HG02870 (cell line): ENCODE data around the gene COG1.
"Not testable (repeated sequence)": the region's sequence is repeated elsewhere in the genome, so short reads cannot be mapped to it uniquely, and the experiment has no call there.

ENCODE experiments used
- ATAC-seq: cut with Tn5 transposase; IDR thresholded peaks from one replicate; pipeline ENCODE4 v1.9.1; 2021; ENCODE audit warnings: mild to moderate bottlenecking, moderate library complexity; ENCODE audit not compliant: unreplicated experiment

COG1 gene, protein sequence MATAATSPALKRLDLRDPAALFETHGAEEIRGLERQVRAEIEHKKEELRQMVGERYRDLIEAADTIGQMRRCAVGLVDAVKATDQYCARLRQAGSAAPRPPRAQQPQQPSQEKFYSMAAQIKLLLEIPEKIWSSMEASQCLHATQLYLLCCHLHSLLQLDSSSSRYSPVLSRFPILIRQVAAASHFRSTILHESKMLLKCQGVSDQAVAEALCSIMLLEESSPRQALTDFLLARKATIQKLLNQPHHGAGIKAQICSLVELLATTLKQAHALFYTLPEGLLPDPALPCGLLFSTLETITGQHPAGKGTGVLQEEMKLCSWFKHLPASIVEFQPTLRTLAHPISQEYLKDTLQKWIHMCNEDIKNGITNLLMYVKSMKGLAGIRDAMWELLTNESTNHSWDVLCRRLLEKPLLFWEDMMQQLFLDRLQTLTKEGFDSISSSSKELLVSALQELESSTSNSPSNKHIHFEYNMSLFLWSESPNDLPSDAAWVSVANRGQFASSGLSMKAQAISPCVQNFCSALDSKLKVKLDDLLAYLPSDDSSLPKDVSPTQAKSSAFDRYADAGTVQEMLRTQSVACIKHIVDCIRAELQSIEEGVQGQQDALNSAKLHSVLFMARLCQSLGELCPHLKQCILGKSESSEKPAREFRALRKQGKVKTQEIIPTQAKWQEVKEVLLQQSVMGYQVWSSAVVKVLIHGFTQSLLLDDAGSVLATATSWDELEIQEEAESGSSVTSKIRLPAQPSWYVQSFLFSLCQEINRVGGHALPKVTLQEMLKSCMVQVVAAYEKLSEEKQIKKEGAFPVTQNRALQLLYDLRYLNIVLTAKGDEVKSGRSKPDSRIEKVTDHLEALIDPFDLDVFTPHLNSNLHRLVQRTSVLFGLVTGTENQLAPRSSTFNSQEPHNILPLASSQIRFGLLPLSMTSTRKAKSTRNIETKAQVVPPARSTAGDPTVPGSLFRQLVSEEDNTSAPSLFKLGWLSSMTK

DNA sequence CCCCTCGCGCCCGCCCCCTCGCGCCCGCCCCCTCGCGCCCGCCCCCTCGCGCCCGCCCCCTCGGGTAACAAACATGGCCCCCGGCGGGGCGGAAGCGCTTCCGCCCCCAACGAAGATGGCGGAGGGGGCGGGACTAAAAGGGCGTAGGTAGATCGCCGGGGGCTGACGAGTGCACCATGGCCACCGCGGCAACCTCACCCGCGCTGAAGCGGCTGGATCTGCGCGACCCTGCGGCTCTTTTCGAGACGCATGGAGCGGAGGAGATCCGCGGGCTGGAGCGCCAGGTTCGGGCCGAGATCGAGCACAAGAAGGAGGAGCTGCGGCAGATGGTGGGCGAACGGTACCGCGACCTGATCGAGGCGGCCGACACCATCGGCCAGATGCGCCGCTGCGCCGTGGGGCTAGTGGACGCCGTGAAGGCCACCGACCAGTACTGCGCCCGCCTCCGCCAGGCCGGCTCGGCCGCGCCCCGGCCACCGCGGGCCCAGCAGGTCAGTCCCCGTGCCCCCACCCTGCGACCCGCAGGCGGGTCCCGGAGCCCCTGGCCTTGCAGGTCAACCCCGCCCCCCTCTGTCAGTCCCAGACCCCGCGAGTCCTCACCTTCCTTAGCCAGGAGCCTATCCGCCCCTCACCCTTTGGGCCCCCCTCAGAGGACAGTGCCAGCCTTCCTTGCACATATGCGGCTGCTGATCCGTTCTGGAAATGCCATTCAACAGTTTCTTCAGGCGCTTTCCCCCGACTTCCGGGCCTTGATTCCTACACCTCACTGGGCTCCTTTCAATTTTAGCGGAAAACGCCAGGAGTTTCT, at the start of gene COG1:
TSS of gene COG1 (plus strand) at position 162 of the 808 bp plus-strand sequence. CDS start at position 177, 15 bp downstream.
- ATAC-seq = peak; percentile 56

DNA sequence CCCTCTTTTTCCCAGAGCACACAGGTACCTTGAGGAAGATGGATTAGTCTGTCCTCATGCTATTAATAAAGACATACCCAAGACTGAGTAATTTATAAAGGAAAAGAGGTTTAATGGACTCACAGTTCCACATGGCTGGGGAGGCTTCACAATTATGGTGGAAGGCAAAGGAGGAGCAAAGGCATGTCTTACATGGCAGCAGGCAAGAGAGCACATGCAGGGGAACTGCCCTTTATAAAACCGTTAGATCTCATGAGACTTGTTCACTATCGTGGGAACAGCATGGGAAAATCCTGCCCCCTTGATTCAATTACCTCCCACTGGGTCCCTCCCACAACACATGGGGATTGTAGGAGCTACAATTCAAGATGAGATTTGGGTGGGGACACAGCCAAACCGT, 48.6 kb upstream of the COG1 start:
- not testable (repeated sequence) for ATAC-seq

DNA sequence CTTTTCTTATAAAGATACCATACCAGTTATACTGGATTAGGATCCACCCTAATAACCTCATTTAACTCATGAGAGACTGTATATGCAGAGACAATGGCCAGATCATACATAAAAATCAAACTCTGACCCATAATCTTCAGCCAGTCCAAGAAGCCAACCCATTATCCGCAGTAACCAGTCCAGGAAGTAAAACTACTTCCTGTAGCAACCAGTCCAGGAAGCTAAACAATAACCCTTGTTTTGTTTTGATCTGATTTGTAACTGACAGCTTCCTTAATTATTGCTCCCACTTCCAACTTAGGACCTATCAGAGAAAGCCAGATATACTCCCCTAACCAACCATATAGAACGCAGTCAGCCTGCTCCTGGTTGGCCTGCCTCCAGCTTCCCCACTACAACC, 47.2 kb upstream of the COG1 start:
- ATAC-seq = no peak

DNA sequence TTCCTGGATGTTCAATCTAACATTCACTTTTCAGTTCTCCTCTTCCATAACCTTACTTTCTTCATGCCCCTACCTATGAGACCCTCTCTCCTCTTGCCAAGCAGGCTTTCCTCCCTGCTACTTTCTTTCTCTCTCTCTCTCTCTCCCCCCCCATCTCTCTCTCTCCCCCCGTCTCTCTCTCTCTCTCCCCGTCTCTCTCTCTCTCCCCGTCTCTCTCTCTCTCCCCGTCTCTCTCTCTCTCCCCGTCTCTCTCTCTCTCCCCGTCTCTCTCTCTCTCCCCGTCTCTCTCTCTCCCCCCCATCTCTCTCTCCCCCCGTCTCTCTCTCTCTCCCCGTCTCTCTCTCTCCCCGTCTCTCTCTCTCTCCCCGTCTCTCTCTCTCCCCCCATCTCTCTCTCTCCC, 45.1 kb upstream of the COG1 start:
- ATAC-seq = not testable (repeated sequence)

DNA sequence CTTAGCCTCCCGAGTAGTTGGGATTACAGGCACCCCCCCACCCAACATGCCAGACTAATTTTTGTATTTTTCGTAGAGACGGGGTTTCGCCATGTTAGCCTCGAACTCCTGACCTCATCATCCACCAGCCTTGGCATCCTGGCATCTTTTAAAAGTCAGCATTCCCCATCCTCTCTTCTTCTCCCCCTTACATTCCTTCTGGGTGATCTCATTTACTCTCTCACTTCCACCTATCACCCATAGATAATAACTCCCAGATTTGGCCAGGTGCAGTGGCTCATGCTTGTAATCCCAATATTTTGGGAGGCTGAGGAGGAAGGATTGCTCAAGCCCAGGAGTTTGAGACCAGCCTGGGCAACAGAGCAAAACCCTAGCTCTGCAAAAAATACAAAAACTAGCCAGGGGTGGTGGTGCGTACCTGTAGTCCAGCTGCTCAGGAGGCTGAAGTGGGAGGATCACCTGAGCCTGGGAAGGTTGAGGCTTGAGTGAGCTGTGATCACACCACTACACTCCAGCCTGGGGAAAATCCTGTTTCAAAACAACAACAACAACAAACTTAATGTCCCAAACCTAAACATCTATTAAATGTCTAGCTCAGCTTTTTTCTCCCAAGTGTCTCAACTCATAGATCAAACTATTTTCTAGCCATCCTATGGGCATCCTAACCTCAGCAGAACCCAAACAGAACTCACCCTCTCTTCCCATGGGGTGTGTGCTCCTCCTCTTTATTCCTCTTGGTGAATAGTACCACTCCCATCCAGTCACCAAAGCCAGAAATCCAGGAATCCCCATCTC, 44.1 kb upstream of the COG1 start:
- no peak for ATAC-seq

DNA sequence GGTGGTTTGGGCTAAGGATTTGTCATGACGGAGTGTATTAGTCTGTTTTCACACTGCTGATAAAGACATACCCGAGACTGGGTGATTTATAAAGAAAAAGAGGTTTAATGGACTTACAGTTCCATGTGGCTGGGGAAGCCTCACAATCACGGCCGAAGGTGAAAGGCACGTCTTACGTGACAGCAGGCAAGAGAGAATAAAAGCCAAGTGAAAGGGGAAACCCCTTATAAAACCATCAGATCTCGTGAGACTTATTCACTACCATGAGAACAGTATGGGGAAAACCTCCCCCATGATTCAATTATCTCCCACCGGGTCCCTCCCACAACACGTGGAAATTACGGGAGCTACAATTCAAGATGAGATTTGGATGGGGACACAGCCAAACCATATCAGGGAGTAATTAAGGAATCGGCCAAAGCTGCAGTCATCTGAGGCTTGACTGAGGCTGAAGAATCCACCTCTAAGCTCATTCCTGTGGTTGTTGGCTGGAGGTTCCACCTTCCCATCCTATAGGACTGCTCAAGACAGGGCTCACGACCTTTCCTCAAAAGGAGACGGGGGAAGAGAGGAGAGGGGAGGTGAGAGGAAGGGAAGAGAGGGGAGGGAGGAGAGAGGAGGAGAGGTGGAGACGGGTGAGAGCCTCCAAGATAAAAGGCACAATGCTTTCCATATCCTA, 42.1 kb upstream of the COG1 start:
- not testable (repeated sequence) for ATAC-seq

DNA sequence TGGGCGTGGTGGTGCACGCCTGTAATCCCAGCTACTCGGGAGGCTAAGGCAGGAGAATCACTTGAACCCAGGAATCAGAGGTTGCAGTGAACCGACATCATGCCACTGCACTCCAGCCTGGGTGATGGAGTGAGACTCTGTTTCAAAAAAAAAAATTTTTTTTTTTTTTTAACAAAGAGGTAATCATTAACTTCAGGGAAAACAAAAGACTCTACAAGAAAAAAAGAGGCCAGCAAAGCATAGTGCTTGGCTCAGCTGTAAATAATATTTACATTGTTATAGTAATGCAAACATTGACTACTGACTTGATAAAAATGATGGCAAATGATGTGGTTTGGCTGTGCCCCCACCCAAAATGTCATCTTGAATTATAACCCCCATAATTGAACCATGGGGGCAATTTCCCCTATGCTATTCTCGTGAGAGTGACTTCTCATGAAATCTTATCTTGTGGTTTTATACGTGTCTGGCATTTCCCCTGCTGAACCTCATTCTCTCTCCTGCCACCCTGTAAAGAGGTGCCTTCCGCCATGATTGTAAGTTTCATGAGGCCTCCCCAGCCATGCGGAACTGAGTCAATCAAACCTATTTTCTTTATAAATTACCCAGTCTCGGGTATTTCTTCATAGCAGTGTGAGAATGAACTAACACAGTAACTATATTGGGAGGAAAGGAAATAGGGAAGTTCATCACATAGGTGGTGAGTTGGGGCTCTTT, 40.8 kb upstream of the COG1 start:
- ATAC-seq = no peak

DNA sequence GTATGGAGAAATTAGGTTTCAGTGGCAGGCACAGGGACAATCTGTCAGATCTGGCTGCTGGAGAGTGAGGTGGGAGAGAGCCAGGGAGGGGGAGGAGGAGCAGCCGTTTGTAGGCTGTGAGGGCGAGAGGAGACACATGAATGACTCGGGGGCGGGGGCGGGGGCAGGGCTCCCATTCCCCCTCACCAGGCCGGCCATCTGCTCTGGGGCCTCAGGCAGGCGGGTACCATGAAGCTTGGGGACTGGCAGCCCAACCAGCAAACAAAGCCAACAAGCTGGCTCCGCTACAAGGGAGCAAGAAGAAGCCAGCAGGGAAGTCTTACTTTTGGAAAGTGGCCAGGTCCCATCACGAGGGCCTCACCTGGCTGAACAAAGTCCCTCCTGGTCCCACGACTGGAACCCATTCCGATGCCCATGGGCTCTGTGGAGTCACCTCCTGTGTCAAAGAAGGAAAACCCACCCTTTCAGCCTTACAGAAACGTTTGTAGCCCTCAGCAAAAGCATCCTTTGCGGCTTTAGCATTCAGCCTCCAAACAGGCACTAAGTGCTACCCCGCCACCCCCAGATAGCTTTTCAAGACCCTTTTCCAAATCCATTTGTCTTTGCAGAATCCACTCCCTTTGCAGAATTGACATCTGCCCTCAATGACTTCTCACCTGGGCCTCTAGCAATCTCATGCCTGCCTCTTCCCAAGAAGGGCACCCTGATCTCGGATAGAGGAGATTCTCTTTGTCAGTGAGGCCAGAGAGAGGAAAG, 37.3 kb upstream of the COG1 start:
- peak; percentile 11 for ATAC-seq

DNA sequence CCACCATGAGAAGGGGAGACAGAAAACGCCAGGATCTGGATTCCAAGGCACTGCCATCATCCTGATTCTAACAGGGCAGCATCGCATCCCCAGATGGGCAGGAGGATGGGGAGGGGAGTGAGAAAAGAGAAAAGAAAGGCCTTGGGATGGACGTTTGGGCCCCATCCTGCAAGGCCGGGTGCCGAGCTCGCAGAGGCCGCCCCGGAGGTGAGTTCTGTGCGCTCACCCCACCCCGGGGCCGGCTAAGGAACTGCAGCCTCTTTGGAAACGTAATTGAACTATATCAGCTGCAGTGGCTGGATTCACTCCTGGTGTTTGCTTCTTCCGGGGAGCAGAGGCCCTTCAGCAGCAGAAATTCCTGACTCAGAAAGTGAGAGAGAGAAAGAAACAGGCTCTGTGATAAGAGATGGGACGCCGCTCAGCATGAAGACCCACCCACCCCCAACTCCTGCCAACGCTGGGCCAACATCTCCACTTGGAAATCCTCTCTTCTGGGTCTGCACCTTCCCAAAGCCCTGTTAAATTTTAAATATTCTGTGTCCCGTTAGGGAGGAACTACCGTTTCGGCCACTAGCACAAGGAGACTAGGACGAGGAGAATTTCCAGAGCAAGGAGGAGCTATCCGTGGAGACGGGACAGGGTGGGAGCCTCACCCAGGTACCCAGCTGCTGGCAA, 36.6 kb upstream of the COG1 start:
- peak; percentile 73 for ATAC-seq

DNA sequence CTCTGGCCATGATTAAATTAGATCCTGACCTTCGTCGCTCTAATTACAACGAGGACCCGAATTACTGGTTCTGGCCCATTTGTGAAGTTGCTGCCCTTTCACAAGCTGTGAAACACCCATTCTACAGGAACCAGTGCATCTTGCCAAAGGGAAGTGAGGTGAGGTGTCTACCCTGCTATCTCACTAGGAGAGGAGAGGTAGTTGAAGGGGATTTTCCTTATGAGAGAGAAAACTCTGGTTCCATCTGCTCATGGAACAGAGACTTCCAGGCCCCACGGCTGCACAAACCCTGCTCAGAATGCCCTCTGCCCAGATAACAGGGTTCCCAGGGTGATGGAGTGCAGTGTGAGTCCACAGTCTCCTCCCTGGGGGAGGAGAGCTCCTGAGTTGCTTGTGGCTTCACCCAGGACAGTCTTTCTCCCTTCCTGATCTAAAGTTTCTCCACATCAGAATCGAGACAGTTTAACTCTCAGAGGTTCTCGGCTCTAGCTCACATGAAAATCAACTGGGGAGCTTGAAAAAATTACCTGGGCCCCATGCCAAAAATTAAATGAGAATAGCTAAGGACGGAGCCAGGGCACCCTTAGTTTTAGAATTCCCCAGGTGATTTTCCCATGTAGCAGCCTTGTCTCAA, 35.9 kb upstream of the COG1 start:
- ATAC-seq = no peak

DNA sequence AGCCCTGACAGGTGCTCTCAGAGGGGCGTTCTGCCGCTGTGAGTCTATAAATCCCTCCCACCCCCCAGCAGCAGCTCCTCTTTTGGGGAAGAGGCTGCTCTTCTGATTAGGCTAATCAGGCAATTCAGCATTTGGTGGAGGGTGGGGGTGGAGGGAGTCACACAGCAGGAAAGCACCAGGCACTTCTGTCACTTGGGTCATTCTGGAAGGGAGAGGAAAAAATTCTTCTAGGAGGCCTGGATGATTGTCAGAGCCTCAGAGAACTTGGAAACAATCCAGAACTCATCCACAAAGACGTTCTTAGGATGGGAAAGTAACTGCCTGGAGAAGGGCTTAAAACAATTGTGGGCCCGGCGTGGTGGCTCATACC, 35.3 kb upstream of the COG1 start:
- ATAC-seq = no peak

DNA sequence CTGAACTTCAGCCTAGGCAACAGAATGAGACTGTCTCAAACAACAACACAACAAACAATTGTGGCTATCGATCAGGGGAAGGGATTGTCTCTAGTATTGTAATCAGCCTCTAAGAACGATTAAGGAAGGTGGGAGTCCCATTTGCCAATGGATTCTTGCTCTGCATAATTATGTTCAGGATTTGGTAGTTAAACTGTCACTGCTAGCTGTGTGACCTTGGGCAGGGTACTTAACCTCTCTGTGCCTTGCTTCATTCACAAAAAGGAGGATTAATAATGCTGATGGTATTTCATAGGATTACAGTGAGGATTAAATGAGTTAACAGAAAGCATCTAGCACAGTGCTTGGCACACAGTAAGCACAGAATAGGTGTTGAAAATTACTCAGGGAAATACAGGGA, 34.7 kb upstream of the COG1 start:
- no peak for ATAC-seq

DNA sequence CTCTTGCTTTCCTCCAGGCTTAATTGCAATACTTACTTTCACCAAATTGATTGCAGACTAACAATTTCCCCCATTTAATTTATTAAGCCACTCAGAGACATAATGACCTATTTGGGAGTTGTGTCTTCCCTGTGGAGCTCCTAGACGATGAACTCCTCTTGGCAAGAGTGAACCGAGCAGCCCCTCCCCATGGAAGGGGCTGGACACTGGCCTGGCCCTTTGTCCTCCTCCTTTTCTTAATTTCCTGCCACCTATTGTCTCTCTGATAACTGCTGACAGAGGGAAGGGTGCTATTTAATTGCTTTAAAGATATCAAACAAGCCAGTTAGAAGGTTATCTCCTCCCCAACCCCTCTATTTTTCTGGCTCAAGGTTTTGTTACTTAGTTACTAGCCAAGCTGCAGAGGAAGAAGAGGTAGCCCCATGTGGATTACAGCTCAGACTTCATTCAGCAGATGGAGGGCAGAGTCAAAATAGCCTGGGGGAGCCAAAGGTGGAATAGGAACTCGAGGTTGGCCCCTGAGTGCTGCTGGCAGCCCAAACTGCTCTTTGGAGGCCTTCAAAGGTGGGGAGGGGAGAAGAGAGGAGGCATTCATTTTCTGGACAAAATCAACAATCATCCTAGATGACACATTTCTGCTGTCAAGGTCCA, 31.8 kb upstream of the COG1 start:
- no peak for ATAC-seq

DNA sequence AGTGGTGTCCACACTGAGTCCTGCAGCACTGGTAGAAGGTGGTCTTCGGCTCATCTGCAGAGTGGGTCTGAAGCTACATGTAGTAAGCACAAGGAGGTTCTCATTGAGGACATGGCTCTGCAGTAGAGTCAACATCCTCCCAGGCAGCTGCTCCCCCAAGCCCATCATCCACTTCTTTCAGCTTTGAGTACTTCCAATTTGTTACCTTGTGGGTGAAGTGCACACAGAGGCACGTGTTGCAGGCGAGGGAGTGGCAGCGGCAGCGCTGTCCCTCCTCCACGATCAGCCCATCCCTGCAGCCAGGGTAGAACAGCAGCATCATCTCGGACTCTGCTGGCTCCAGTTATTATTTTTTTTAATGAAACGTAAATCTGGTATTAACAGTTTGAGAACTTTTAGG, 29.8 kb upstream of the COG1 start:
- ATAC-seq = no peak

DNA sequence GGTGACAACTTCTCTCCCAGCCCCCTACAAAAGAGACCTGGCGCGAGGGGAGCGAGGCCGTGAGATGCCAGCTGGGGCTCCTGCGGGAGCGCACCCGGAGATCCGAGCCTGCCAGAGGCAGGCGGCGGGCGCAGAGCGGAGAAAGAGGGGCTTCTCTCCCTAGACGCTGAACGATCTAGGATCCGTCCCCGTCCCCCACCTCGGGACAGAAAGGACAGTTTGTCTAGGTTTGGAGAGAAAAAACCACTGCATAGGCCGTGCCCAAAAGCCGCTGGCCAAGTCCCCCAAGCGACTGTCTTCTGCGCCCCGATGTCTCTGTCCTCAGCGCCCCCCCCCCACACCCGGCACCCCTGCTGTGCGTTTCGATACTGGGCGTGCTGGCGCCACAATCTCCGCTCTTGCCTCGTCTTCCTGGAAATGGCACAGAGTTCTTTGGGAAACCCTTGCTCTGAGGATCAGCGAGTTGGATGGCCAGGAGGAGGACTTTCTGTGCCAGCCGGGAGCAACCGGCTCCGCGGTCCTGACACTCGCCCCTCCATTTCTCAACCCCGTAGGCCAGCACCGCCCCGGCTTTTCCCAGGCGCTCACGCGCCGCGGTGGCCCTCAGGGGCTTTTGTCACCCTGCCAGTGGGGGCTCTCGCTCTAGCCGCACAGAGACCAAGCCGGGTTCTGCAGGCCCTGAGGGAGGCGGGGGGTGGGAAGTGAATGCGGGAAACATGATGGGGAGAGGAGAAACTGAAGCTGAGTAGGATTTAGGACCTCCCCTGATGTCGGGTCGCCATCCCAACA, 27.0 kb upstream of the COG1 start:
- no peak for ATAC-seq
